Measurements from ENCODE around the gene EFCAB11.

The EFCAB11 gene

DNA sequence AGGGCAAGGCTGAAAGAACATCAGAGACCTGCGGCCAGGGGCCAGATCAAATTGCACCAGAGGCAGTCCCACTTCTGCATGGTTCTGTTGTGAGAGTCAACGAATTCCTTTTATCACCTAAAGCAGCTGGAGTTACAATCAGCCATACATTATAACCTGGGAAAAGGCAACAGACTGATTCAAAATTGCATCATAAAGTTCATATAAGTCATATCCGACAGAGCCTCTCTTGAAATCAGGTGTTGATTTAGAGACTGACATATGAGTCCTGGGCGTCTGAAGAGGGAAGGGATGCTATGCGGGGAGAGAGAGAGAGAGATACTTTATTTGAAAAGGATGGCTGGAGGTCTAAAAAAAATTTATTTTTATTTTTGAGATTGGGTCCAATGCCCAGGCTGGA is 89.4 kb downstream of the EFCAB11 start:
- Histone ChIP-seq H3K36me3 (no peaks in the 10 kb centered on the region), H3K27me3 (no peaks in the 10 kb centered on the region), H3K9me3 (no peaks in the 10 kb centered on the region), H3K4me3 (ENCODE audit: low read depth in 1 of 2, low read length in 1 of 2) (no peak overlapping the region), H3K4me1 (ENCODE audit: control insufficient read depth in 1 of 2, insufficient read depth in 1 of 2, low read depth in 1 of 2, low read length in 1 of 2) (no peaks in the 10 kb centered on the region), H3K27ac (no peak overlapping the region)
- TF ChIP-seq, protein P1, sequence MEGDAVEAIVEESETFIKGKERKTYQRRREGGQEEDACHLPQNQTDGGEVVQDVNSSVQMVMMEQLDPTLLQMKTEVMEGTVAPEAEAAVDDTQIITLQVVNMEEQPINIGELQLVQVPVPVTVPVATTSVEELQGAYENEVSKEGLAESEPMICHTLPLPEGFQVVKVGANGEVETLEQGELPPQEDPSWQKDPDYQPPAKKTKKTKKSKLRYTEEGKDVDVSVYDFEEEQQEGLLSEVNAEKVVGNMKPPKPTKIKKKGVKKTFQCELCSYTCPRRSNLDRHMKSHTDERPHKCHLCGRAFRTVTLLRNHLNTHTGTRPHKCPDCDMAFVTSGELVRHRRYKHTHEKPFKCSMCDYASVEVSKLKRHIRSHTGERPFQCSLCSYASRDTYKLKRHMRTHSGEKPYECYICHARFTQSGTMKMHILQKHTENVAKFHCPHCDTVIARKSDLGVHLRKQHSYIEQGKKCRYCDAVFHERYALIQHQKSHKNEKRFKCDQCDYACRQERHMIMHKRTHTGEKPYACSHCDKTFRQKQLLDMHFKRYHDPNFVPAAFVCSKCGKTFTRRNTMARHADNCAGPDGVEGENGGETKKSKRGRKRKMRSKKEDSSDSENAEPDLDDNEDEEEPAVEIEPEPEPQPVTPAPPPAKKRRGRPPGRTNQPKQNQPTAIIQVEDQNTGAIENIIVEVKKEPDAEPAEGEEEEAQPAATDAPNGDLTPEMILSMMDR (IDR thresholded peaks at IDR 0.05) = no peak

DNA sequence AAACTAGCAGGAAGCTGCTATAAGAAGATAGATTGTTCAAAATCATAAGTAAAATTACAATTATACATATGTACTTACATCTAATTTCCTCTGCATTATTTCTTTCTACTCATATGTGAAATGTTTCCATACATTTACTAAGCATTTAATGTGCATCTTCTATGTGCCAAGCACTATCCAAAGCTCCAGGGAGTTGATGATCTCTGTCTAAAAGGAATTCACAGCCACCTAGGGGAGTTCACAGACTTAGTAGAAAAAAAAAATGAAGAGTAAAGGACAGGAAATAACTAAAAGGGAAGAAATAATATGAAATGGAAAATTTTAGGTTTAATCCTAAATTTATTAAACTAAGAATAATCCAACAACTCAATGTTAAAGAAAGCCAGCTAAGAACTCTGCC is 91.7 kb downstream of the EFCAB11 start:
- no peak overlapping the region for H3K27ac ChIP-seq

DNA sequence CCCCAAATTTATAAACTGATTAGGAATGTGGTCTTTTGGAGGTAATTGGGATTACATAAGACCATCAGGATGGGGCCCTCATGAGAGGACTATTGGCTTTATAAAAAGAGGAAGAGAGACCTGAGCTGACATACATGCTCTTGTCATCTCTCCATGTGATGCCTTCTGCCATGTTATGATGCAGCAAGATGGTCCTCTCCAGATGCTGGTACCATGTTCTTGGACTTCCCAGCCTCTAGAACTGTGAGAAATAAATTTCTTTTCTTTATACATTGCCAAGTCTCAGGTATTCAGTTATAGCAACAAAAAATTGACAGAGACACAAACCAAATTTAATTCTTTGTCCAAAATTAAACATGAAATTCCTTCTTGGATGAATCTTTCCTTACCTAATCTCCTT is 92.9 kb downstream of the EFCAB11 start:
- TF ChIP-seq, protein P1 (IDR thresholded peaks at IDR 0.05) = no peak
- Histone ChIP-seq H3K36me3 (no peaks in the 10 kb centered on the region), H3K9me3 (no peaks in the 10 kb centered on the region), H3K4me1 (ENCODE audit: control insufficient read depth in 1 of 2, insufficient read depth in 1 of 2, low read depth in 1 of 2, low read length in 1 of 2) (no peaks in the 10 kb centered on the region), H3K4me3 (ENCODE audit: low read depth in 1 of 2, low read length in 1 of 2) (no peak overlapping the region), H3K27ac (no peak overlapping the region), H3K27me3 (no peaks in the 10 kb centered on the region)

More for the DNA sequence above, 91.7 kb downstream of the EFCAB11 start:
- TF ChIP-seq, protein P1 (IDR thresholded peaks at IDR 0.05) = no peak
- no peak overlapping the region for H3K4me3 ChIP-seq (ENCODE audit: low read depth in 1 of 2, low read length in 1 of 2)
- no peaks in the 10 kb centered on the region for H3K4me1 ChIP-seq (ENCODE audit: control insufficient read depth in 1 of 2, insufficient read depth in 1 of 2, low read depth in 1 of 2, low read length in 1 of 2)
- no peaks in the 10 kb centered on the region for H3K36me3 ChIP-seq
- no peaks in the 10 kb centered on the region for H3K9me3 ChIP-seq
- H3K27me3 ChIP-seq = no peaks in the 10 kb centered on the region

DNA sequence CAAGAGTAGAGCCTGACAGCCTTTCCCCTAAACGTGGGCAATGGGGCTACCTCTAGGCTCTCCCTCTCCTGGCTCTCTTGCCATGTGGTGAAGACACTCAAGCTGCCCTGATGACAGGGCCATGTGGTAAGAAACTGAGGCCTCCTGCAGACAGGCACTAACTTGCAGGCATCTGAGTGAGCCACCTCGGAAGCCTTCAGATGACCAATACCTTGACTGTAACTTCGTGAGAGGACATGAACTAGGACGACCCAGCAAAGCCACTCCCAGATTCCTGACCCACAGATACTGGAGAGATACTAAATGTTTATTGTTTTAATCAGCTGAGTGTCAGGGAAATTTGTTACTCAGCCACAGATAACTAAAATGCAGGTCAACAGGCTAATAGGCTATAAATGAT is 96.4 kb downstream of the EFCAB11 start:
- Histone ChIP-seq H3K27me3 (no peaks in the 10 kb centered on the region), H3K4me3 (ENCODE audit: low read depth in 1 of 2, low read length in 1 of 2) (no peak overlapping the region), H3K27ac (no peak overlapping the region), H3K9me3 (no peaks in the 10 kb centered on the region), H3K4me1 (ENCODE audit: control insufficient read depth in 1 of 2, insufficient read depth in 1 of 2, low read depth in 1 of 2, low read length in 1 of 2) (no peaks in the 10 kb centered on the region), H3K36me3 (no peaks in the 10 kb centered on the region)
- TF ChIP-seq, protein P1 (IDR thresholded peaks at IDR 0.05) = no peak

DNA sequence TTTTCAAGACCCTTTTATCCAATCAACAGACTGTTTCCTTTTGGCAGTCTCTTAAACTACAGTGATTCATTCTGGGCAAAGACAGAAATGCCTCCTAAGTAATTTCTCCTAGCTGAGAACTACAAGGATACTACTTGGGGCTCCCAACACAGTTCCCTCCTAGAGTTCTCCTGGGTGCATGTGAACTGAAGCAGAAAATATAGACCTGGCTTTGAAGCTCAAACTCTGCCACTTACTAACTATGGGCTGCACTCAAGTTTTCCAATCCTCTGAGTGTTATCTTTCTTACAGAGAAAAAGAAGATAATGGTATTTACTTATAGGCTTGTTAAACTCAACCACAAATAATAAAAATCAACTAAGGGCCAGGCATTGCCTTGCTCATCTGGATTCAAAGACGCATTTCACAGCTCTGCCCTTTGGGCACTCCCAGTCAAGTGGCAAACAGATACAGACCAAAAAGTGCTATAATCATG is 97.6 kb downstream of the EFCAB11 start:
- Histone ChIP-seq H3K36me3 (no peaks in the 10 kb centered on the region), H3K27me3 (no peaks in the 10 kb centered on the region), H3K27ac (no peak overlapping the region), H3K4me3 (ENCODE audit: low read depth in 1 of 2, low read length in 1 of 2) (no peak overlapping the region), H3K9me3 (no peaks in the 10 kb centered on the region), H3K4me1 (ENCODE audit: control insufficient read depth in 1 of 2, insufficient read depth in 1 of 2, low read depth in 1 of 2, low read length in 1 of 2) (no peaks in the 10 kb centered on the region)
- TF ChIP-seq, protein P1 (IDR thresholded peaks at IDR 0.05) = no peak

Data from neutrophil (primary cell).